ENCODE results near the gene THOC5.

The THOC5 gene

GRCh38 chr22:29457730-29458129, 95.8 kb downstream of the THOC5 start:
- H3K4me3 ChIP-seq (ENCODE audit: low read length): no peak overlapping the region
- no peak for TF ChIP-seq CTCF (conservative IDR thresholded peaks at IDR 0.05; ENCODE audit: low read length)
- peak; percentile 25 for DNase-seq (ENCODE audit: low read depth)

GRCh38 chr22:29456211-29456671, 97.3 kb downstream of the THOC5 start:
- peak; percentile 24 for DNase-seq (ENCODE audit: low read depth)
- no peak overlapping the region for H3K4me3 ChIP-seq (ENCODE audit: low read length)
- TF ChIP-seq CTCF (conservative IDR thresholded peaks at IDR 0.05; ENCODE audit: low read length): no peak

All from AG10803 (cell line).